Coronary artery (tissue), 2 donors: ENCODE data around the gene TRPT1.

Experiments
- DNase-seq: peaks from one replicate; pipeline ENCODE4 v3.0.0-alpha.2; 2017; ENCODE audit warnings: low spot score
- H3K27ac ChIP-seq, 2 donors: fragments of 200-600 bp; sonication (generic); one replicate each; pipeline ENCODE4 v1.5.1; 2016 to 2019
- H3K4me3 ChIP-seq: fragments of 200-600 bp; sonication (generic); 2 replicates; pipeline ENCODE4 v1.5.1; 2016; ENCODE audit warnings: mild to moderate bottlenecking, moderate library complexity
- CTCF ChIP-seq: fragments of 200-600 bp; sonication (generic); IDR thresholded peaks from one replicate; pipeline ENCODE4 v1.5.1; 2019; ENCODE audit warnings: antibody characterized with exemption

TRPT1 gene

GRCh38 chr11:64220798-64221197, 5.2 kb downstream of the TRPT1 start:
- no peak overlapping the region for H3K27ac ChIP-seq
- DNase-seq = no peak
- no peak overlapping the region for H3K4me3 ChIP-seq
- TF ChIP-seq CTCF = no peak

GRCh38 chr11:64220271-64220670, 5.7 kb downstream of the TRPT1 start:
- Histone ChIP-seq H3K27ac (no peak overlapping the region), H3K4me3 (no peak overlapping the region)
- no peak for TF ChIP-seq CTCF
- DNase-seq = no peak

- Histone ChIP-seq H3K27ac (no peak overlapping the region), H3K4me3 (no peak overlapping the region)
- TF ChIP-seq CTCF = no peak
- no peak for DNase-seq
Measured at GRCh38 chr11:64219755-64220154, 6.2 kb downstream of the TRPT1 start.

- H3K4me3 ChIP-seq = no peak overlapping the region
- no peak for TF ChIP-seq CTCF
- no peak overlapping the region for H3K27ac ChIP-seq
- DNase-seq = no peak
Measured at GRCh38 chr11:64219354-64219684, 6.7 kb downstream of the TRPT1 start.

GRCh38 chr11:64218628-64219353, 7.2 kb downstream of the TRPT1 start:
- Histone ChIP-seq H3K4me3 (no peak overlapping the region), H3K27ac (no peak overlapping the region)
- TF ChIP-seq CTCF = no peak
- DNase-seq = no peak

- H3K27ac ChIP-seq = no peak overlapping the region
- no peak overlapping the region for H3K4me3 ChIP-seq
- DNase-seq = no peak
- no peak for TF ChIP-seq CTCF
Measured at GRCh38 chr11:64216879-64217278, 9.1 kb downstream of the TRPT1 start.

GRCh38 chr11:64211181-64211872, 14.7 kb downstream of the TRPT1 start:
- no peak for DNase-seq
- no peak overlapping the region for H3K27ac ChIP-seq
- H3K4me3 ChIP-seq = no peak overlapping the region
- TF ChIP-seq CTCF = no peak
